Measurements from ENCODE around the gene SNX24. TPM values are rescaled to one million over a fixed set of nuclear protein-coding genes. Genes with fewer than 3 reads are reported as not detected.

Gene SNX24
- total RNA-seq, 5 donors from 2014 or later (not counting 1 experiment from before 2014, with no cell fraction given), result 2.2 to 4.9 (median 3.8) TPM

DNA sequence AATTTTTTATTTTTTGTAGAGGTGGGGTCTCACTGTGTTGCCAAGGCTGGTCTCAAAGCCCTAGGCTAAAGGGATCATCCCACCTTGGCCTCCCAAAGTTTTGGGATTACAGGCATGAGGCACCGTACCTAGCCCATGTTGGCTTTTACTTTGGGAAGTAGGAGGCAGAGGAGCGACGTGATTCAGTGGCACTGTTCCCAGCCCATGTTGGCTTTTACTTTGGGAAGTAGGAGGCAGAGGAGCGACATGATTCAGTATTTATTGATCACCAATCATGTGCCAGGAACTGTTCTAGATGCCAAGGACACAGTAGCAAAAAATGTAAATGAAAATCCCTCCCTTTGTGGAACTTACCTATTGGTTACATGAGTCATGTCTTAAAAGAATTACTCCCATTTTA lies 18.3 kb downstream of the SNX24 start:
- H3K4me1 ChIP-seq (ENCODE audit: control insufficient read depth in 1 of 2, extremely low read depth in 1 of 2, insufficient read depth in 2 of 2, low read length in 2 of 2), result no peaks in the 10 kb centered on the region
- Mint-ChIP-seq H3K27ac (no peak overlapping the region), H3K9me3 (peaks cover 0 to 4% (median 0%) of the 10 kb centered on the region in 3 donors), H3K4me3 (no peak overlapping the region), H3K4me1 (peaks cover 0 to 5% (median 1%) of the 10 kb centered on the region in 3 donors), H3K36me3 (peaks cover 8% of the 10 kb centered on the region), H3K27me3 (peaks cover 0 to 4% of the 10 kb centered on the region in 2 donors)
- CTCF ChIA-PET, result no interaction called here
- no peaks in the 10 kb centered on the region for H3K9me3 ChIP-seq
- ATAC-seq (replicated peaks in 1 of 4) (no peak), DNase-seq (no peak)
- WGBS (ENCODE audit: insufficient coverage), result no CpG with 5 or more reads among the region's 4 CpGs
- no peaks in the 10 kb centered on the region for H3K27me3 ChIP-seq (replicated peaks in 1 of 2; ENCODE audit: control insufficient read depth in 2 of 2, extremely low read depth in 1 of 2, insufficient read depth in 2 of 2, low read length in 1 of 2)
- POLR2A ChIA-PET, result no interaction called here
- H3K27ac ChIP-seq (ENCODE audit: low read length), result no peak overlapping the region
- no peaks in the 10 kb centered on the region for H3K36me3 ChIP-seq (ENCODE audit: control insufficient read depth in 2 of 2, extremely low read depth in 1 of 2, insufficient read depth in 1 of 2, low read length in 1 of 2)
- no peak overlapping the region for H3K4me3 ChIP-seq (ENCODE audit: control insufficient read depth in 1 of 2, extremely low read depth in 1 of 2, low read length in 1 of 2)

DNA sequence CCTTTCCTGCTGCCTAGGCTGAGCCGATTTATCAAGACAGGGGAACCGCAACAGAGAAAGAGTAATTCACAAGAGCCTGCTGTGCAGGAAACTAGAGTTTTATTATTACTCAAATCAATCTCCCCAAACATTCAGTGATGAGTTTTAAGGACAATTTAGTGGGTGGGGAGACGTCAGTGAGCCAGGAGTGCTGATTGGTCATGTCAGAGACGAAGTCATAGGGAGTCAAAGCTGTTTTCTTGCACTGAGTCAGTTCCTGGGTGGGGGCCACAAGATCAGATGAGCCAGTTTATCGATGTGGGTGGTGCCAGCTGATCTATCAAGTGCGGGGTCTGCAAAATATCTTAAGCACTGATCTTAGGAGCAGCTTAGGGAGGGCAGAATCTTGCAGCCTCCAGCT lies 19.0 kb downstream of the SNX24 start:
- Mint-ChIP-seq H3K4me3 (no peak overlapping the region), H3K27me3 (peaks cover 0 to 4% of the 10 kb centered on the region in 2 donors), H3K27ac (no peak overlapping the region), H3K4me1 (peaks cover 0 to 5% (median 1%) of the 10 kb centered on the region in 3 donors), H3K36me3 (peaks cover 8% of the 10 kb centered on the region), H3K9me3 (peaks cover 0 to 4% (median 0%) of the 10 kb centered on the region in 3 donors)
- WGBS (ENCODE audit: insufficient coverage), result 80% methylated on average over 1 of the region's 6 CpGs
- no peaks in the 10 kb centered on the region for H3K9me3 ChIP-seq
- CTCF ChIA-PET, result no interaction called here
- H3K27ac ChIP-seq (ENCODE audit: low read length), result no peak overlapping the region
- no peaks in the 10 kb centered on the region for H3K4me1 ChIP-seq (ENCODE audit: control insufficient read depth in 1 of 2, extremely low read depth in 1 of 2, insufficient read depth in 2 of 2, low read length in 2 of 2)
- ATAC-seq (replicated peaks in 1 of 4), result no peak
- H3K27me3 ChIP-seq (replicated peaks in 1 of 2; ENCODE audit: control insufficient read depth in 2 of 2, extremely low read depth in 1 of 2, insufficient read depth in 2 of 2, low read length in 1 of 2), result no peaks in the 10 kb centered on the region
- DNase-seq, result no peak
- POLR2A ChIA-PET, result no interaction called here
- no peaks in the 10 kb centered on the region for H3K36me3 ChIP-seq (ENCODE audit: control insufficient read depth in 2 of 2, extremely low read depth in 1 of 2, insufficient read depth in 1 of 2, low read length in 1 of 2)
- H3K4me3 ChIP-seq (ENCODE audit: control insufficient read depth in 1 of 2, extremely low read depth in 1 of 2, low read length in 1 of 2), result no peak overlapping the region

DNA sequence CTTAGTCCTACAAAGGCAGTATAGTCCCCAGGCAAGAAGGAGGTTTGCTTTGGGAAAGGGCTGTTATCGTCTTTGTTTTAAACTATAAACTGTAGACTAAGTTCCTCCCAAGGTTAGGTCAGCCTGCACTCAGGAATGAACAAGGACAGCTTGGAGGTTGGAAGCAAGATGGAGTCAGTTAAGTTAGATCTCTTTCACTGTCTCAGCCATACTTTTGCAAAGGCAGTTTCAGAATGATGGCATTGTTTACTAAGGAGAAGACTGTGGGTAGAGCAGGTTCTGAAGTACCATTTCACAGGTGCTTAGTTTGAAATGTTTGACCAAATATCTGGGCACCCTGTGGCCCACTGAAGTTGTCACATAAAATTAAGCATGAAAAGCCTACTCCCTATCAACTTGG lies 19.4 kb downstream of the SNX24 start:
- H3K9me3 ChIP-seq, result no peaks in the 10 kb centered on the region
- no peaks in the 10 kb centered on the region for H3K27me3 ChIP-seq (replicated peaks in 1 of 2; ENCODE audit: control insufficient read depth in 2 of 2, extremely low read depth in 1 of 2, insufficient read depth in 2 of 2, low read length in 1 of 2)
- WGBS (ENCODE audit: insufficient coverage), result no CpG with 5 or more reads among the region's 1 CpG
- no peak overlapping the region for H3K4me3 ChIP-seq (ENCODE audit: control insufficient read depth in 1 of 2, extremely low read depth in 1 of 2, low read length in 1 of 2)
- H3K4me3 Mint-ChIP-seq, result no peak overlapping the region
- no peaks in the 10 kb centered on the region for H3K4me1 ChIP-seq (ENCODE audit: control insufficient read depth in 1 of 2, extremely low read depth in 1 of 2, insufficient read depth in 2 of 2, low read length in 2 of 2)
- POLR2A ChIA-PET, result no interaction called here
- H3K27ac ChIP-seq (ENCODE audit: low read length), result no peak overlapping the region
- H3K27ac Mint-ChIP-seq, result no peak overlapping the region
- H3K4me1 Mint-ChIP-seq, result peaks cover 0 to 5% (median 1%) of the 10 kb centered on the region in 3 donors
- peaks cover 0 to 4% of the 10 kb centered on the region in 2 donors for H3K27me3 Mint-ChIP-seq
- CTCF ChIA-PET, result no interaction called here
- DNase-seq, result no peak
- peaks cover 0 to 4% (median 0%) of the 10 kb centered on the region in 3 donors for H3K9me3 Mint-ChIP-seq
- no peaks in the 10 kb centered on the region for H3K36me3 ChIP-seq (ENCODE audit: control insufficient read depth in 2 of 2, extremely low read depth in 1 of 2, insufficient read depth in 1 of 2, low read length in 1 of 2)
- H3K36me3 Mint-ChIP-seq, result peaks cover 8% of the 10 kb centered on the region
- no peak for ATAC-seq (replicated peaks in 1 of 4)

DNA sequence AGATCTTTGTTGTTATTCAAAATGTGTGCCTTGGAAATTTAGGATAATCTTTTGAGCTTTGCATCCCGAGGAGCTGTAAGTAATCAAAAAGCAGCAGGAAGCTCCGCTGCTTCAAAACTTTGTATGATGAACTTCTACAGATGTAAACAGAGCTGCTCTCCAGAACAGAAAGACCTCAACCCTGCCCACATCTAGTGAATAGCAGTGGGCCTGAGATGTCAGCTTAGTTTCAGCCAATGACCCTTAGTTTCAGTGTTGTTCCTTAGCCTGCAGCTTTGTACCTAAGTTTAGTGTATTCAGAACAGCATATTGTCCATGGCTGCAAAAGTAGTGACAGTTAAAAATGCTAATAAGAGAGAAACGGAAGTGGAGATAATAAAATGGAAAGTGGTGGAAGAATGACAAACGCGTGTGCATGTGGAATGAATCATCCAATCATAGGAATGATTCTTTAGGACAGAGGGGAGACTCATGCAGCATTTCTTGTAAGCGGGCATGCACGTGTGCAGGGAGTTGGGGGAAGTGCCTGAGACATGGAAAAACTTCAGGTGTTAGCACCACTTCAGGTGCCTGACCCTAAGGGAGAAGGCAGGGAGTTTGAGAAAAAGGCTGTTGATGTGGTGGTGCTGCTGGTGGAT lies 24.9 kb downstream of the SNX24 start:
- Histone ChIP-seq H3K36me3 (ENCODE audit: control insufficient read depth in 2 of 2, extremely low read depth in 1 of 2, insufficient read depth in 1 of 2, low read length in 1 of 2) (no peaks in the 10 kb centered on the region), H3K4me1 (ENCODE audit: control insufficient read depth in 1 of 2, extremely low read depth in 1 of 2, insufficient read depth in 2 of 2, low read length in 2 of 2) (no peaks in the 10 kb centered on the region), H3K9me3 (no peaks in the 10 kb centered on the region), H3K27ac (ENCODE audit: low read length) (no peak overlapping the region), H3K4me3 (ENCODE audit: control insufficient read depth in 1 of 2, extremely low read depth in 1 of 2, low read length in 1 of 2) (no peak overlapping the region), H3K27me3 (replicated peaks in 1 of 2; ENCODE audit: control insufficient read depth in 2 of 2, extremely low read depth in 1 of 2, insufficient read depth in 2 of 2, low read length in 1 of 2) (no peaks in the 10 kb centered on the region)
- DNase-seq (no peak), ATAC-seq (replicated peaks in 1 of 4) (no peak)
- ChIA-PET POLR2A (no interaction called here), CTCF (no interaction called here)
- no peaks in the 10 kb centered on the region for H3K27me3 Mint-ChIP-seq
- H3K36me3 Mint-ChIP-seq, result peaks cover 4% of the 10 kb centered on the region
- no peaks in the 10 kb centered on the region for H3K9me3 Mint-ChIP-seq
- H3K4me1 Mint-ChIP-seq, result no peaks in the 10 kb centered on the region
- H3K27ac Mint-ChIP-seq, result no peak overlapping the region
- WGBS (ENCODE audit: insufficient coverage), result 90% methylated on average over 5 of the region's 7 CpGs
- no peak overlapping the region for H3K4me3 Mint-ChIP-seq

DNA sequence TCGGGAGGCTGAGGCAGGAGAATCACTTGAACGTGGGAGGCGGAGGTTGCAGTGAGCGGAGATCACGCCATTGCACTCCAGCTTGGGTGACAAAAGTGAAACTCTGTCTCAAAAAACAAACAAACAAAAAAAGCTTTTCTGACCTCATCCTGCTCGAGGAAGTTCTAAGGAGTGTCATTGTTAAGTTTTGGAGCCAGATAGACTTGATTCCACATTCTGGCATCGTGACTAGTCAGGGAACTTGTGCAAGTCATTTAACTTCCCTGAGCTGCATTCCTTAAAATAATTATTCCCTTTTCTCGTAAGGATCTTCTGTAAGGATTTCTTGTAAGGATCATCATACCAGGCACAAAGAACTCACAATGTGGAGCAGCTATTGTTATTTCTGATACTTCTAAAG lies 26.2 kb downstream of the SNX24 start:
- peaks cover 0 to 3% of the 10 kb centered on the region in 2 donors for H3K27me3 Mint-ChIP-seq
- ChIA-PET CTCF (interaction anchor here in 1 of 2 donors (1.0 kb wide), 1 partner anchor 21 kb away, joined by 3 read pairs; no protein-coding TSS in a partner anchor), POLR2A (no interaction called here)
- Histone ChIP-seq H3K27ac (ENCODE audit: low read length) (no peak overlapping the region), H3K36me3 (ENCODE audit: control insufficient read depth in 2 of 2, extremely low read depth in 1 of 2, insufficient read depth in 1 of 2, low read length in 1 of 2) (no peaks in the 10 kb centered on the region), H3K4me1 (ENCODE audit: control insufficient read depth in 1 of 2, extremely low read depth in 1 of 2, insufficient read depth in 2 of 2, low read length in 2 of 2) (no peaks in the 10 kb centered on the region), H3K4me3 (ENCODE audit: control insufficient read depth in 1 of 2, extremely low read depth in 1 of 2, low read length in 1 of 2) (no peak overlapping the region), H3K9me3 (no peaks in the 10 kb centered on the region), H3K27me3 (replicated peaks in 1 of 2; ENCODE audit: control insufficient read depth in 2 of 2, extremely low read depth in 1 of 2, insufficient read depth in 2 of 2, low read length in 1 of 2) (no peaks in the 10 kb centered on the region)
- peaks cover 8% of the 10 kb centered on the region for H3K36me3 Mint-ChIP-seq
- peaks cover 0 to under 1% (median 0%) of the 10 kb centered on the region in 3 donors for H3K4me1 Mint-ChIP-seq
- DNase-seq, result no peak
- WGBS (ENCODE audit: insufficient coverage), result 93% methylated on average over 3 of the region's 8 CpGs
- H3K9me3 Mint-ChIP-seq, result no peaks in the 10 kb centered on the region
- ATAC-seq (replicated peaks in 1 of 4), result no peak
- no peak overlapping the region for H3K4me3 Mint-ChIP-seq
- H3K27ac Mint-ChIP-seq, result no peak overlapping the region

DNA sequence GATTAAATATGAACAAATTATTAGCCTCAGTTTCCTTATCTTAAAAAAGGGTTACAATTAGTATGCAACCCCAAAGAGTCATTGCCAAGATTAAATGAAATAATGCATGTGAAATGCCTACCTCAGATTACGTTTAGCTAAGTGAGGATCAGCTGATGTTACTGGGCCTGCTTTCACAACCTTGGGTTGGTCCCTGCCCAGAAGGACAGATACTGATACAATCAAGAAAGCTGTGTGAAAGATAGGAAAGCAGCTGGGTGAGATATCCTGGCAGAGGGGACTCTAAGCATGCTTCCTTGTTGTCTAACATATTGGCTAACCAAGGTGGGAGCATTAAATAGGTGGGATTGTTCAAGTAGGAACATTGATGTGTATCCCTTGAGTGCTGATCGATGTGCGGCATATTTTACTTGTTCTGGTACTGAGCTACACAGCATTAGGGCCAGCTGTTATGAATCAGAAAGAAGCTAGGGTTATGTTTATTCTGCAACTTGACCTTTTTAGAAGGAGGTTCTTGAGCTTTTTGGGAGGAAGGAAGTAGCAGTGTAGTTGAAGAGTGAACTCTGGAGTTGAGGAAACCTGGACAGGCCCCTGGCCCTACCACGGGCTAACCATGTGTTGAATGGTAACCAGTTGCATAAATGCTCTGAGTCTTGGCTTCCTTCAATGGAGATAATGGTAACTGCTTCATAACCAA lies 28.9 kb downstream of the SNX24 start:
- POLR2A ChIA-PET, result no interaction called here
- no peaks in the 10 kb centered on the region for H3K36me3 ChIP-seq (ENCODE audit: control insufficient read depth in 2 of 2, extremely low read depth in 1 of 2, insufficient read depth in 1 of 2, low read length in 1 of 2)
- H3K4me1 ChIP-seq (ENCODE audit: control insufficient read depth in 1 of 2, extremely low read depth in 1 of 2, insufficient read depth in 2 of 2, low read length in 2 of 2), result no peaks in the 10 kb centered on the region
- no peaks in the 10 kb centered on the region for H3K27me3 ChIP-seq (replicated peaks in 1 of 2; ENCODE audit: control insufficient read depth in 2 of 2, extremely low read depth in 1 of 2, insufficient read depth in 2 of 2, low read length in 1 of 2)
- H3K4me3 Mint-ChIP-seq, result no peak overlapping the region
- no peak overlapping the region for H3K27ac ChIP-seq (ENCODE audit: low read length)
- no peaks in the 10 kb centered on the region for H3K9me3 ChIP-seq
- H3K27ac Mint-ChIP-seq, result no peak overlapping the region
- no peak for ATAC-seq (replicated peaks in 1 of 4)
- 100% methylated on average over 3 of the region's 4 CpGs for WGBS (ENCODE audit: insufficient coverage)
- CTCF ChIA-PET, result interaction anchor here in 1 of 2 donors (0.7 kb wide), 1 partner anchor 57 kb away, joined by 9 read pairs; no protein-coding TSS in a partner anchor
- H3K4me3 ChIP-seq (ENCODE audit: control insufficient read depth in 1 of 2, extremely low read depth in 1 of 2, low read length in 1 of 2), result no peak overlapping the region
- DNase-seq, result no peak
- H3K27me3 Mint-ChIP-seq, result peaks cover 0 to 6% of the 10 kb centered on the region in 2 donors
- H3K4me1 Mint-ChIP-seq, result peaks cover 0 to 7% (median 0%) of the 10 kb centered on the region in 3 donors
- no peaks in the 10 kb centered on the region for H3K9me3 Mint-ChIP-seq
- H3K36me3 Mint-ChIP-seq, result peaks cover 4% of the 10 kb centered on the region
